ENCODE results near the gene C3orf62.

GRCh38 chr3:49324768-49325167 lies 47.7 kb upstream of the C3orf62 start:
- TF ChIP-seq CTCF (IDR thresholded peaks at IDR 0.05): no peak
- no peak for TF ChIP-seq POLR2AphosphoS5 (IDR thresholded peaks at IDR 0.05)
- no peak for TF ChIP-seq POLR2A (IDR thresholded peaks at IDR 0.05)
- no peak for TF ChIP-seq EP300 (IDR thresholded peaks at IDR 0.05)

Data from upper lobe of left lung (tissue), 4 donors.